Thyroid gland (tissue), 4 donors: ENCODE measurements around the gene SLC35F1.

Experiments used
- POLR2A ChIP-seq, 2 donors: fragments of 450-650 bp; IDR thresholded peaks; one replicate each; pipeline ENCODE4 v1.6.1; 2017; ENCODE audit warnings: antibody characterized with exemption in 2 of 2, mild to moderate bottlenecking in 2 of 2, moderate library complexity in 1 of 2
- TF ChIP-seq, protein P1 (sequence below), 6 experiments: fragments of 200-600 bp in 3 of 6; fragments of 450-650 bp in 3 of 6; sonication (generic) in 3 of 6; IDR thresholded peaks; one replicate each; pipeline ENCODE4 v1.5.1; 2016 to 2019; ENCODE audit warnings: antibody characterized with exemption in 6 of 6, mild to moderate bottlenecking in 2 of 6, inconsistent platforms in 1 of 6, moderate library complexity in 1 of 6

DNA sequence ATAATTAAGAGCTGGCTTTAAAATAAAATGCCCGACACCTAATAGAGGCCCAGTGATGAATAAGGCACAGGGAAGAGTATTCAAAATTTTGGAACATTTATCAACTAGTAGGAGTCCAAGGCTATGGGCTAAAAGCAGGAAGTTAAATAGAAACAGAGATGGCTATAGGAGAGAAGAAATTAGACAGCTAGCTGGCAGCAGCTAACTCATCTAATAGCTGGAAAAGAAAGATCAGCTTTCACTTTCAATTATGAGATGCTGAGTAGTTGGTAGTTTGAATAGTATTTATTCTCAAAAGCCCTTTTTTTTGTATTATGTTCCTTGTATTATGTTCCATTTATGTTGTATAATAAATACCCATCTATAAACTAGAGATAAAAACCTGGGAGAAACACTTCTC is 215.7 kb downstream of the SLC35F1 start:
- TF ChIP-seq, protein P1, sequence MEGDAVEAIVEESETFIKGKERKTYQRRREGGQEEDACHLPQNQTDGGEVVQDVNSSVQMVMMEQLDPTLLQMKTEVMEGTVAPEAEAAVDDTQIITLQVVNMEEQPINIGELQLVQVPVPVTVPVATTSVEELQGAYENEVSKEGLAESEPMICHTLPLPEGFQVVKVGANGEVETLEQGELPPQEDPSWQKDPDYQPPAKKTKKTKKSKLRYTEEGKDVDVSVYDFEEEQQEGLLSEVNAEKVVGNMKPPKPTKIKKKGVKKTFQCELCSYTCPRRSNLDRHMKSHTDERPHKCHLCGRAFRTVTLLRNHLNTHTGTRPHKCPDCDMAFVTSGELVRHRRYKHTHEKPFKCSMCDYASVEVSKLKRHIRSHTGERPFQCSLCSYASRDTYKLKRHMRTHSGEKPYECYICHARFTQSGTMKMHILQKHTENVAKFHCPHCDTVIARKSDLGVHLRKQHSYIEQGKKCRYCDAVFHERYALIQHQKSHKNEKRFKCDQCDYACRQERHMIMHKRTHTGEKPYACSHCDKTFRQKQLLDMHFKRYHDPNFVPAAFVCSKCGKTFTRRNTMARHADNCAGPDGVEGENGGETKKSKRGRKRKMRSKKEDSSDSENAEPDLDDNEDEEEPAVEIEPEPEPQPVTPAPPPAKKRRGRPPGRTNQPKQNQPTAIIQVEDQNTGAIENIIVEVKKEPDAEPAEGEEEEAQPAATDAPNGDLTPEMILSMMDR (IDR thresholded peaks at IDR 0.05) = no peak
- TF ChIP-seq POLR2A (IDR thresholded peaks at IDR 0.05) = no peak
